D341Med (cell line): ENCODE results near the gene DHRS1.

Source experiments
- DNase-seq: peaks from one replicate; pipeline ENCODE4 v3.0.0; 2012; ENCODE audit warnings: low spot score

The DHRS1 gene

DNA sequence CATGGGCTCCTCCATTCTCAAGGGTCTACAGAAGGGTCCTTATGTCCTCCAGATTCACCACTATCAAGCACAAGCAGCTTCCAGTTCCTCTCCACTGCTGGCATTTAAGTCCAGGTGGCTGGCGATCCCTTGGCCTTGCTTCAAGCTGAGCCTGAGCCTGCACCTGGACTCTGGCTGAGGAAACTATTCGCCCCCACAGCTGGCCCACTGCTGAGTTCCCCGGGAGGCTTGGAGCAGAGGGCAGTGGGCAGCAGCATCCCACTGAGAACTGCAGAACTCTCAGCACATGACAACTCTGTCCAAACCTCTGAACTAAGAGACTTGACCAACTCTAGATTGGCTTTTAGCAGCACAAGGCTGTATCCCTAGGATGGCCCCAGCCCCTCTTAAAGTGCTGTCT is 16.8 kb downstream of the DHRS1 start:
- no peak for DNase-seq

DNA sequence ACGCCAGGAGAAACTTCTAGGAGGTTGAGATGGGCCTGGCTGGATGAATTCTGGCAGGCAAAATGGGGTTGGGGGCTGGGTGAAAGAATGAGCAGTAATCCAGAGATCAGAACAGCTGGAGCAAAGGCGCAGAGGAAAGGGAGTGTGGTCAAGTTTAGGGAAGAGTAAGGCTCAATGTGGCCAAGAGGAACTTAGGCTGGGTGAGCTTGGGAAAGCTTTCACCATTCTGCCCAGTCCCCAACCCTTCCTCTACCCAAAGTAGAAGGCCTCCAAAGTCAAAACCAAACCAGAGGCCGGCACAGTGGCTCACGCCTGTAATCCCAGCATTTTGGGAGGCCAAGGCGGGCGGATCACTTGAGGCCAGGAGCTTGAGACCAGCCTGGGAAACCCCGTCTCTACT is 17.9 kb downstream of the DHRS1 start:
- DNase-seq, result no peak

DNA sequence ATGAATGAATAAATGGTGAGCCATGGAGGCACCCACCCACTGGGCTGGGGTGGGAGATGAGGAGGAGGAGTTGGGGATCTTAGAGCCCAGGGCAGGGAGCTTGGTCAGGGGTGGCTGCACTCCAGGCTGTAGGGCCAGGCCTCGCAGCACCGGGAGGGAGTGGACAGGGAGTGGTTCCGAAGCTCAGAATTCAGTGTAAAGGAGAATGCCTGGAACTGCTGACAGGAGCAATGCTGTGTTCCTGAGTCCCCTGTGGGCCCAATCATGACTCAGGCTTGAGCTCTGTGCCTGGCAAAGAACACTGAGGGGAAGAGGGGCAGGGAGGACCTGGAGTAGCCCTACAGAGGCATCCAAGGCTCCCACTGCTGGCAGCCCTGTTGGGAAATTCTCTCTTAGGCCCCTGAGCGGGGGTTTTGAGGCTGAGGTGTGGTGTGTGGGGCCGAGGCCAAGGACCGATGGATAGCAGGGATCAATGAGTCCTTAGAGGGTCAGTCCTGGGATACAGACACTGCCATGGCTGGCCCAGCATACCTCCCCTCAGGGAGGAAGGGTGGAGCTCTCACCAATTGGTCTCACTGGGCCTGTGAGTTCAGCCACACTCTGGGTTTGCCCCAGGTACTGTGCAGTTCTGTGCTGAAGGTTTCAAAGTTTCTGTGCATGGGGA is 18.7 kb downstream of the DHRS1 start:
- no peak for DNase-seq

DNA sequence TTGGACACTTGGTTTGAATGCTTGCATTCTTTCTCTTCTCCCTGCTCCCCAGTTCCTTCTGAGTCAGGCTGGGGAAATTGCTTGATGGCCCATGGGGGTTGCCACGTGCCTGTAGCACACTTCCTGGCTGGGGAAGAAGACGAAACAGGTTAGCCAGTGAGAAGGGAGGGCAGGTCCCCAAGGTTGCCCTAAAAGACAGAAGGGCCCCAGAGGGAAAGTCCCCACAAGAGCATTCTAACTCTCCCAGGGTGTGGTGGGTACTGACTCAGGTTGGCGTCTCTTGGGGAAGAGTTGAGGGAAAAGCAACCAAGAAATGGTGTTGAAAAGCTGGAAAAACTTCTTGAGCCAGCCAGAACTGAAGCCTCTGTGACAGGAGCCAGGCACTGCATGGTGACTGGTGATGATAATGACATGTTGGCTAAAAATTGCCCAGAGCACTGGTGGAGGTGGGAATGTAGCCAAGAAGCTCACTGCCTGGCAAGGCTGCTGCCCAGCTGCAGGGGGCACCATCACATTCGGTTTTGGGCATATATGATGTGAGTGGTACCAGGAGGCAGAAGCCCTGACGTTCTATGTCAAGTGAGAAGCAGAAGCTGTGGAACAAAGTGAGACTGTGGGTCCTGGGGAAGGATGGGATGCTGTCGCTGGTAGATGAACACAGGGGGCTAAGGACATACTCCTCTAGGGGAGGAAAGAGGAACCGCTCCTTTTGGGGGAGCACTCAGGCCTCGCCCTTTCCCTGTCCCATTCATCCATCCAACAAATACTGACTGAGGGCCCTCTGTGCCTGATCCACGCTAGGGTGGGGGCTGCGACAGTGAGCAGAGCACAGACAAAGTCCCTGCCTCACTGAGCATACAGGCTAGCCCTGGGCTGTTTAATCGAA is 20.0 kb downstream of the DHRS1 start:
- no peak for DNase-seq

DNA sequence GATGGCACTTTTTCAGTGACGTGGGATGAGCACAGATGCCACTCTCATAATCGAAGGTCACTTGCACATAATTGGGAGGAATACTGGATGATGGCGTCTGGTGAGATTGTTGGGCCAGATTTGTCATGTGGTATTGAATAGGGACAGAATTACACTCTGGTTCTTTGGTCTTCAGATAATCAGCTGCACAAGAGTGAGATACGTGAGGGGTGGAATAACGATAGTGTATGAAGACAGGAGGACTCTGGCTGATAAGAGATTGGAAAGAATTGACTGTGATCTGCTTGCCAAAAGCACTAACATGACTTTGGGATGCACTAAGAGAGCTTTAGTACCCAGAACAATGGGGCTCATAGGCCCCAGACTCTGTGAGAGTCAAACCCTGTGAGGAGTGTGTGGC is 21.2 kb downstream of the DHRS1 start:
- no peak for DNase-seq

DNA sequence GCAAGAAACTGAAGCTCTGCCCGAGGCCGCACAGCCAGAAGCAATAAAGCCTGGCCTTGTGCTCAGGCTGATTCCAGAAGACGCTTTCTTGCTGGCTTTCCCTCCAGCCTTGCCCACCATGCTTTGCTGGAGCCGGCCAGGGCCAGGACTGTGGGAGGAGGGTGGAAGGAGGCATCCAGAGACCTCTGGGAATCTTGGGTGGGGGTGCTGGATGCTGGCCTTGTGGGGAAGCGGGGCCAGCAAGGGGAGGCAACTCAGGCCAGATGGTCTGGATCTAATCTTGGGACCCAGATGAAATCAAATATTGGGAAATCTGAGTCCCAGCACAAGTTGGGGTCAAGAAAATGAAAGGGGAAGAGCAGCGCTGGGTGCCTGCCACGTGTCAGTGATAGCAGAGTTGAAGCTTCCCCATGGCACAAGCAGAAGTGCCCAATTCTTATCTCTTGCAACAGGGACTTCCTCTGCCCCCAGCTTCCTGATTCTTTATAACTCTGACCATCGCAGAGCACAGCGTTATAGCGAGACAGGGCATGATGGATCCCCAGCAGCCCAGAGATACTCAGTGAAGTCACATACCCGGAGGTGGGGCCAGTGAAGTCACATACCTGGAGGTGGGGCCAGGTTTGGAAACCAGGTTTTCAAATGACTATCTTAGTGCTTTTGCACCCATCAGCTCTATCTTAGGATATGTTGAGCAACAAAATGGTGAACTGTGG is 21.8 kb downstream of the DHRS1 start:
- no peak for DNase-seq

DNA sequence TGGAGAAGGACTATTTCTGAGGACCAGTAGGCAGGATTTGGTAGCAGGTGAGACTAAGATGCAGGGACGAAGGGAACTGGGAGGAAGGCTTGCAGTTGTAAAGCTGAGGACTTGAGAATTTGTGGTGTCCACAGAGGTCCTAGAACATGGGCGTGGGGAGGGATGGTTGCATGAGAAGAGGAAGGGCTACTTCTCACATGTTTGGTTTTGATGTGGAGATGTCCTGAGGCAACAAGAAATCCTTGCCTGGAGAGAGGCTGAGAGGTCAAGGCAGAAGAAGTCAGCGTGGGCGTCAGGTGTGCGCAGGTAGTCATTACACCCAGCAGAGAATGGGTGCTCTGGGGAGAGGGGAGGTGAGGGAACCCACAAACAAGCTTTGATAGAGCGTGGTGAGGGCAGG is 22.5 kb downstream of the DHRS1 start:
- DNase-seq, result no peak

DNA sequence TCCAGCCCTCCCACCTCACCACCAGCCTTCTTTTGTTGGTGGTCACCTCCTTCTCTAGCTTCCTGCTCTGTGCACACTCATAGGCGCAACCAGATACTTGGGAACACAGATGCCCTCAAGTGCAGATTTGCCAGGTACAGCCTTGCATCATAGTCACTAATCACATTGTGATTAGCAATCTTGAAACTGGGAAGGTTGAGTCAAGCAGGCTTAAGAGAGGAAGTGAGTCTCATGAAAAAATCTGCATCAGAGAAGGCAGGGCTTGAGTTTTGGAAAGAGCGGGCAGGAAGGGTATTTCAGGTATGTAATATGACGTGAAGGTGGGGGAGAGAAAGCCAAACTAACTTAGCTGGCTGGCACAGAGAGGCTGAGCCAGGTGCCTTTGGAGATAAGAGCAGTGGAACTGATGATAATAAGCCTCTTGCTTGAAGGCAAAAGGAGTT is 25.5 kb downstream of the DHRS1 start:
- DNase-seq, result no peak

DNA sequence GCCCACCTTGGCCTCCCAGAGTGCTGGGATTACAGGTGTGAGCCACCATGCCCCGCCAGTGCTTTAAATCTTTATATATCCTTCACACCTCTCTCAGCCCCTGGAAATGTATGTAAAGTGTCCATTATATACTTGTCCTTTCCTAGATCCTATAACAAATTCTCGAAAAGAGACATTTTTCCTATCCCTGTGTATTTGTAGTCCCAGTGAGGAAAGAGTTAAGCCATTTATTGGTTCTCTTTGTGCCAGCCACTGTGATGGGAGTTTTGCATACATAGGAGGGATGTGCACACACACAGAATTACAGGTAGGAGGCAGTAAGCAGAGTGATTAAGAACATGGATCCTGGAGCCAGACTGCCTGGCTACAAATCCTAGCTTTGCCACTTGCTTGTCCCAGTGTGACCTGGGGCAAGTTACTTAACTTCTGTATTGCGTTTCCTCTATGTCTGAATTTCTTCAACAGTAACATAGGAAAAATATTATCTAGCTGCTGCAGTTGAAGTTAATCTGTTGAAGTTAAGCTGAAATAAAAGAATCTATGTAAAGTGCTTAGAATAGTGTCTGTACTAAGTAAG is 26.1 kb downstream of the DHRS1 start:
- DNase-seq, result peak; percentile 57

DNA sequence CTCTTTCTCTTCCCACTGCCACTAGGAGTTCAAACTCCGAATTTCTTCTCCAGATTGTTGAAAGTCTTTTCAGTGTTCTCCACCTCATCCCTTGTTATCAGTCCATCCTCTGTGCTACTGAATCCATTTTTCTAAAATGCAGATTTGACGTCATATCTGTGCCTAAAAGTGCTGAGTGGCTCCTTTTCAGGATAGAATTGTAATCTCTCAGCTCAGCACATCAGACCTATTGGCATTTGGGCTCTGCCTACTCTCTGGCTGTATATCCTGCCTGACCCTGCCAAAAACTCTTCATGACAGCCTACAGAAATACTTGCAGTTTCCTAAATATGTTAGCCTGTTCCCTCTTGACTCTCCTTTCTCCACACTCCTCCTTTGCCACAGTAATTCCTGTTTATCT is 27.1 kb downstream of the DHRS1 start:
- DNase-seq, result no peak

DNA sequence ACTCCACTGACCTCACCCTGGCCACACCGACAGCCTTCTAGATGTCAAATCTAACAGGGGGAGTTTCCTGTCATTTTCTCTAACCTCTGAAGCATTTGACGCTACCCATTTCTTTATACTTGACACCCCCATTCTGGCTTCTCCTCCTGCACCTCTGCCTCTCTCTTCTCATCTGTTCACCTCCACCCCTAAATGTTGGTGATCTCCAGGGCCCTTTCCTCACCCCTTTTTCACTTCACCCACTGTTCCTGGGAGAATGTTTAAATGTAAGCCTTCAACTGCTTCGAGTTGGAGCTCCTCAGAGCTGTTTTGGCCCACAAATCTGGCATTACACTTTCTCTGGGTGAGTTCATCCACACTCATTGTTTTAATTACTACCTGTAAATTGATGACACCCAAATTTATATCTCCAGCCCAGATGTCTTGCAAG is 27.7 kb downstream of the DHRS1 start:
- no peak for DNase-seq

DNA sequence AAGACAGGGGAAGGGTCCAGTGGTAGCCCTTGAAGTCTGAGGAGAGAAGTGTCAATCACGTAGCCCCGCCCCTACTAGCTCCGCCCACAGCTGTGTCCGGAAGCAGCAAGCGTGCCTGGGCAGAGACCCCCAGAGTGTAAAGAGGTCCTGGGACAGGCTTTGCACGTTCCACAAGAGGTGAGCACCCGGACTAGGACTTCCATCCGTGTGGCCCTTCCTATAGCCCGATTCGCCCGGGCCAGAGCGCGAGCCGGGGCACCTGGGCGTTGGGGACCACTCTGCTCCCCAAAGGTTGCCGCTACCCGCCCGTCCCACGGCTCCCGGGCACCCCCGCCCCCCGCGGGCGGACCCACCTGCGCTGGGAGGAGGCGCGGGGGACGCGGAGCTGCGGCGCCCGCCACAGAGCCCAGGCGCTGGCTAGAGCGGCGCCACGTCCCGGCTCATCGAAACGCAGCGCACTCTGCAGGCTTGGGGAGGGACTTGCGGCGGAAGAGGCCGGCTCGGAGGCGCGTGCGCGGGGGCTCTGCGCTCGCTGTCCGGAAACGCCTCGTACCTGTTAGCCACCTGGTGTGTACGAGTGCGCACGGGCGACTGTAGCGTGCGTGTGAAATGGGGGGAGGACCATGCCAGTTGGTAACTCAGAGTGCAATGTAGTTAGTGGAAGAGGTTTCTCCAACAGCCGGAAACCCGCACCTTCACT is 28.3 kb downstream of the DHRS1 start, which contains the start of gene RABGGTA:
Gene RABGGTA, minus strand, starts transcription at position 464 of the 700 bp plus-strand sequence. CDS start 482 bp downstream, outside the sequence.
- DNase-seq, result peak; percentile 98

DNA sequence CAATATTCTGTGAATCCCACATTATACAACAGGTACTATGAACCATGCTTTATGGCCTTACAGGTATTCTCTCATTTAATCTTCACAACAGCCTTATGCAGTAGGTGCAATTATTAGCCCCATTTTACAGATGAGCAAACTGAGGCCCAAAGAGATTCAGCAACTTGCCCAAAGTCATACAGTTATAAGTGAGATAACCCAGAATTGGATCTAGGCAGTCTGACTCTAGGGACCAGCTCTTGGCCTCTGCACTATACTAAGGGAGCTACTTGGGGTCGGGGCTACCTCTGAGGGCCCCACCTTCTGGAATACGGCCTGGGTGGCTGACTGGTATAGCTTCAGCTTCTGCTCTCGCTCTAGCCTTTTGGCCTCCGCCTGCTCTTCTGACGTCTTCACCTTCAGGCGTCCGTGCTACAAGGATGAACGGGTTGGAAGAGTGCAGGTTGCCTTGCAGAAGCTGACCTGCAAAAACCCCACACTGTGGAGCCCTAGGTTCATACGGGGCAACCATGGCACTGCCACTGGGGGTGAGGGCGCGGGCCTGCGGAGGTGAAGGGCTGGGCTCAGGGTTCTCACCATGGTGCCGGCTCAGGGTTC is 28.9 kb downstream of the DHRS1 start:
- DNase-seq, result no peak

DNA sequence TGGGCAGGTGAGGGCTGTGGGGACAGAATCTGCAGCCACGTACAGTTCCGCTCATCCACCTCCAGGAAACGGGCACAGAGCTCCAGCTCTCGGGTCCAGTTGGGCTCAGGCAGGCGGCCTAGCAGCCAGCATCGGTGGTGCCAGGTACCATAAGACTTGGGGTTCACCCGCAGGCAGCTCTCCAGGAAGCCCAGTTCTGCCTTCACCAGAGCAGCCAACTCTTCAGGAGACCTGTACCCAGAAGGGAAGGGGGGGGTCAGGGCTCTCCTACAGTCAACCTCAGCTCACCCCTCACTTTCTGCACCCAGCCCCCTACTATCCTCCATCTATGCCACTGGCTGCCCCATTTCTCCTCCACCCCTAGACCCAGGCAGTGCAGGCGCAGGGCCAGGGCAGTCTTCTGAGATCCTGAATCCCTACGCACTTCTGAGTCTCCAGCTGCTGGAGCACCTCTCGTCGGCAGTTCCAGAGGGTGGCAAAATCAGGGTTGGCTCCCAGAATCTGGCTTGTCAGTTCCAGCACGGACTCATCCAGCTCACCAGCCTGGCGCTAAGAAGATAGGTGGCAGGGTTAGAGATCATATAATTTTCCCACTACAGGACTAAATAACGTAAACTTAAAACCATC is 29.6 kb downstream of the DHRS1 start:
- DNase-seq, result no peak

DNA sequence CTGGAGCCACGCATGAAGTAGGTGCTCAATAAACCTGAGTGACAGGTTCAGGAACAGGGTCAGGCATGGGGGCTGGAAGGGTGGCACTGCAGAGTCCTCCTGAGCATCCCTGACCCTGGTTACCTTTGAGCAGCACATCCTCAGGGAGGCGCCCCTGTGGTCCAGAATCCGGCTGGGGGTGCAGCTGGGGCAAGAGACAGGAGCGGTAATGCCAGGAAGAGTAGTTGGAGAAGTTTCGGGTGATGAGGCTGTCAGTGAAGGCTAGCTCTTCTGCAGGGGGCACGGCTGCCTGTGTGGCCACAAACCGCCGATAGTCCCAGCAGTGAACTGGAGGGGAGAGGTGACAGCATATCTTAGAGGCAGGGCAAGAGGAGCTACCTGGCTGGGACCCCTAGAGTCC is 30.2 kb downstream of the DHRS1 start:
- no peak for DNase-seq

DNA sequence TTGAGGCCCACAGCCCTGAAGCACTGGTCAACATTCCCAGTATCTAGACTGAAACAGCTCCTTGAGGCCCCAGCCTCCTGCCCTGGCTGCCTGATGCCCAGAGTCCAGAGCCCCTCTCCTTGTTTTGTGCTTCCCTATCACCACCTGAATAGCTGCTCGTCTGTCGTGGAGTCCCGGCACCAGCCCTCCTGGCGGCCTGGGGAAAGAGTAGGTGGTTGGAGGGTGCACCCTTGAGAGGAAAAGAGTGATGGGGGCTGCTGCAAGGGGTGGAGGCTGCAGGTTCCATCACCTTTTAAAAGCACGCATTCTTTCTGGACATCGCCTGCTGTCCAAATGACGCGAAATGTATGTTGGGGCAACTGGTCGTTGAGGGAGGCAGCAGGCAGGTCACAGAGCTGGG is 31.4 kb downstream of the DHRS1 start:
- DNase-seq, result no peak

DNA sequence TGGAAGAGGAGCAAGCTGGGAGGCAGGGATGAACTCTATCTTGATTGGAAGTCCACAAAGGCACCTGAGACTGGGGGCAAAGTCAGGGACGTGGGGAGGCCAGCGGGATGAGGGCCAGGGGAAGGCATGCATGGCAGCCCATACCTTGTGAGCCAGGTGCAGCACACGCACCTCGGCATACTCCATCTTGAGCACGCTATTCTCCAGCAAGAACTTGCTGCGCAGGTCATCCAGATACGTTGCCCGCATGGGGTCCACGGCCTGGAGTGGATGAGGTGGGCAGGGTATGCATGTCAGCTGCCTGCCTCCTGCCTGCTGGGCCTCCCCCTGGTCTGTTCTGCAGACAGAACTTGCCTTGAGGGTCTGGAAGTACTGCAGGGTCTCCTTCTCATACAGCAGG is 32.1 kb downstream of the DHRS1 start:
- DNase-seq, result no peak

DNA sequence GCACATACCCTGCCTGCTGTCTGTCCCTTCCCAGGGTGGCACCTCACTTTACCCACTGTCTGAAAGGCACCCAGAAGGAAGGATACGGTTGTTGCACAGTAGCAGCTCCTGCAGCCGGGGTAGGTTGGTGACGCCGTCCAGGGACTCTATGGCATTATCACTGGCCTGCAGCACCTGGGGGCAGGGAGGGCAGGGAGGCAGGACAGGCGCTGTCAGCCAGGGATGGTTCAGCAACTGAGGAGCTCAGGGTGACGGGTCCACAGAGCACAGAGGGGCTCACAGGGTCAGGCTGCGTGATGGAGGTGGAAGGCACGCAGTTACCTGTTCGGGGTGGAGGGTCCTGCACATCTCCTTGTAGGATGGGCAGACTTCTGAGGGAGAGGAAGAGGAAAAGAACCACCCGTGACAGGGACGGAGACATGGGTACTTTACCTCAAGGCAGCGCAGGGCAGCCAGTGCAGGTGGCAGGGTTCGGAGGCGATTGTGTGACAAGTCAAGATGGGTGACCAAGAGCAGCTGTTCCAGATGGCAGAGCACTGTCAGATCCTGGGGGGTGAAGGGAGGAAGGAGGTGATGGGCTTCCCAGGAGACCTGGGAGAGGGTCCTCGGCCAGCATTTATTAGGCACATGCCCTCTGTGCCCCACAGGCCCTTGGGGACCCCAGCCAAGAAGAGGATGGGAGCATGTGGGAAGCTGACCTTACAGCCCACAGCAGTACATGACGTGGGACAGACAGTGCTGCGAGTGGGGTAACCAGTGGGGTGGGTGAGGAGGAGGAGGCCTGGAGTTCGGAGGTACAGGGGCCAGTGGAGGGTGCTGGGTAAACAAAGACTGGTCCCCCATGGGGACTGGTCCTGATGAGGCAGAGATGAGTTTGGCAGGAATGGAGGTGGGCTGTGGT is 33.0 kb downstream of the DHRS1 start:
- no peak for DNase-seq

DNA sequence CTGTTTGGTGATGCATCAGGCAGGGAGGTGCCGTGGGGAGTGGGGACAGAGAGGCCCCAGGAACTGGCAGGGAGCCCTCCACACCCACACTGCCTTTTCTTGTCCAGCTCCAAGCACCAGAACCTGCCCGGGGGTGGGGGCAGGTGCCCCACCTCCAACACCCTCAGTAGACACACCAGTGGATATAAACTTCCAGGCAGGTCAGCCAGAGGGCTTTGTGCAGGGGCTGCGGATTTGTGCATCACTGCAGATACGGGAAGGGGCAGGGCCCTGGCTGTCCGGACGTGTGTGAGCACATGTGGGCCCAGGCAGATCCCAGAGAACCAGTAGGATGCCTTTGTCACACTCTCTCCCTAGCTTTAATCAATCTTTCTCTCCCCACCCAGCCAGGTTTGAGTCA is 35.3 kb downstream of the DHRS1 start:
- DNase-seq, result no peak

DNA sequence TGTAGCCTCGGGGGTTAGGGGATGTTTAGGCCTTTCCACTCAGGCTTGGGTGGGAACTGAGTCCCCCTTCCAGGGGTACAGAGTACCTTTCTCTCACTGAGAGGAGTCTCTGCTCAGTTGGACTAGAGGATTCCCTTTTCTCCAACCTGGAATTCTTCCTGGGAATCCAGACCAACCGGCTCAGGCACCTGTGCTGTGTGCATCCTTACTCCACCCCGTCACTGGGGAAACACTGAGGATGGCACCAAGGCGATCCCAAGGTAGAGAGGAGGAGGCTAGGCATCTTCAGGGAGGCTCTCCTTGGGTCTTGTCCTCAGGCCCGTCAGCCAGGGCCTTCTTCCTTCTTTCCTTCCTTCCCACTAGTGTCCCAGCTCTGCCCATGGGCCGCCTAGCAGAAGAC is 35.7 kb downstream of the DHRS1 start:
- no peak for DNase-seq
